A549 (cell line): ENCODE measurements around the gene ILK. TPM values are rescaled to one million over a fixed set of nuclear protein-coding genes. Genes with fewer than 3 reads are reported as not detected.
A peak's percentile ranks its signal among the peaks of the same experiment; 100 is the strongest.

Experiments
- ATAC-seq, 2 experiments: fragments of 200-7000 bp in 1 of 2; fragments of >200 bp in 1 of 2; cut with Nextera tagmentation in 1 of 2; cut with Tn5 transposase in 1 of 2; 3 replicates each; pipeline versions ENCODE4 v1.8.0 to v1.9.1; 2018 to 2020; ENCODE audit warnings: mild to moderate bottlenecking in 1 of 2, moderate library complexity in 1 of 2
- CTCF ChIA-PET: fragments of 300-600 bp; sonication (Branson Sonifier 250); formaldehyde crosslinking; extraction: SDS; loops from one replicate; lab custom pipeline; 2021; ENCODE audit warnings: antibody characterized with exemption, inconsistent platforms; lab: Yijun Ruan, JAX
- POLR2A ChIA-PET: fragments of 350-600 bp; formaldehyde crosslinking; extraction: SDS; loops from one replicate; lab custom pipeline; 2021; ENCODE audit warnings: antibody characterized with exemption, inconsistent platforms; lab: Yijun Ruan, JAX
- DNase-seq, 2 experiments: peaks; one replicate each; pipeline versions ENCODE4 v3.0.0 to v3.0.0-alpha.2; 2011 to 2016; ENCODE audit warnings: low read depth in 1 of 2, low spot score in 1 of 2
- FAIRE-seq: peaks from 2 replicates; lab custom pipeline; 2011; peaks lifted over from hg19 to GRCh38; lab: Jason Lieb, UNC
- H3K27ac ChIP-seq, 2 experiments: fragments of >200 bp; sonication (Bioruptor Twin); formaldehyde crosslinking; 3 replicates each; pipeline ENCODE4 v1.5.1; 2016 to 2017
- H3K4me1 ChIP-seq: fragments of >200 bp; sonication (Bioruptor Twin); formaldehyde crosslinking; 3 replicates; pipeline ENCODE4 v1.6.1; 2016
- H3K4me2 ChIP-seq: fragments of >200 bp; sonication (Bioruptor Twin); formaldehyde crosslinking; 3 replicates; pipeline ENCODE4 v1.6.1; 2016
- H3K4me3 ChIP-seq: fragments of >200 bp; sonication (Bioruptor Twin); formaldehyde crosslinking; 3 replicates; pipeline ENCODE4 v1.5.1; 2016
- H3K9me3 ChIP-seq: fragments of >200 bp; sonication (Bioruptor Twin); formaldehyde crosslinking; 3 replicates; pipeline ENCODE4 v1.6.1; 2016
- CBX2 ChIP-seq: fragments of 200-600 bp; sonication (generic); IDR thresholded peaks from 2 replicates; pipeline ENCODE4 v1.6.1; 2016; ENCODE audit warnings: low read depth, mild to moderate bottlenecking, borderline replicate concordance
- CHD2 ChIP-seq: fragments of 150-350 bp; IDR thresholded peaks from 2 replicates; pipeline ENCODE4 v1.6.1; 2014; ENCODE audit warnings: low read length; ENCODE audit not compliant: partially characterized antibody
- CHD4 ChIP-seq: fragments of 200-600 bp; sonication (generic); IDR thresholded peaks from 2 replicates; pipeline ENCODE4 v1.6.1; 2016; ENCODE audit warnings: antibody characterized with exemption, mild to moderate bottlenecking, borderline replicate concordance
- EHF ChIP-seq: fragments of 250-450 bp; sonication (Bioruptor Pico); IDR thresholded peaks from 2 replicates; pipeline ENCODE4 v1.5.0; 2020; ENCODE audit warnings: mild to moderate bottlenecking
- FOSB ChIP-seq: fragments of 250-450 bp; sonication (Bioruptor Pico); IDR thresholded peaks from 2 replicates; pipeline ENCODE4 v1.5.0; 2020; ENCODE audit warnings: mild to moderate bottlenecking, moderate library complexity
- FOSL2 ChIP-seq, 2 experiments: fragments of 450-650 bp in 1 of 2; fragments of >200 bp in 1 of 2; sonication (Bioruptor Twin) in 1 of 2; formaldehyde crosslinking; IDR thresholded peaks; 2 replicates each; pipeline versions ENCODE4 v1.5.0 to v1.6.1; 2016 to 2020; ENCODE audit warnings: mild to moderate bottlenecking in 1 of 2, moderate library complexity in 1 of 2
- FOXS1 ChIP-seq: fragments of 250-450 bp; sonication (Bioruptor Pico); IDR thresholded peaks from 2 replicates; pipeline ENCODE4 v1.5.0; 2020; ENCODE audit warnings: mild to moderate bottlenecking, moderate library complexity
- HOXB13 ChIP-seq: fragments of 250-450 bp; sonication (Bioruptor Pico); IDR thresholded peaks from 2 replicates; pipeline ENCODE4 v1.5.0; 2020; ENCODE audit warnings: low read depth, mild to moderate bottlenecking, moderate library complexity
- HOXB5 ChIP-seq: fragments of 250-450 bp; sonication (Bioruptor Pico); IDR thresholded peaks from 2 replicates; pipeline ENCODE4 v1.5.0; 2020; ENCODE audit warnings: mild to moderate bottlenecking, moderate library complexity
- JUN ChIP-seq, 2 experiments: fragments of >200 bp; sonication (Bioruptor Twin); formaldehyde crosslinking; IDR thresholded peaks; 2 replicates in 1 of 2; 3 replicates in 1 of 2; pipeline ENCODE4 v1.6.1; 2016 to 2017
- KDM1A ChIP-seq: fragments of 200-600 bp; sonication (generic); IDR thresholded peaks from 2 replicates; pipeline ENCODE4 v1.6.1; 2016; ENCODE audit warnings: low read depth, mild to moderate bottlenecking
- MAZ ChIP-seq: fragments of 150-350 bp; IDR thresholded peaks from 2 replicates; pipeline ENCODE4 v1.6.1; 2014; ENCODE audit warnings: antibody characterized with exemption, low read depth, low read length, borderline replicate concordance
- NPAS2 ChIP-seq: fragments of 250-450 bp; sonication (Bioruptor Pico); IDR thresholded peaks from 2 replicates; pipeline ENCODE4 v1.8.0; 2022; ENCODE audit warnings: mild to moderate bottlenecking, moderate library complexity, borderline replicate concordance
- NR3C1 ChIP-seq: fragments of >200 bp; sonication (Bioruptor Twin); formaldehyde crosslinking; IDR thresholded peaks from 3 replicates; pipeline ENCODE4 v1.6.1; 2017
- POLR2A ChIP-seq: IDR thresholded peaks from 2 replicates; pipeline ENCODE4 v1.6.1; 2012; ENCODE audit warnings: mild to moderate bottlenecking, low read length
- ZC3H11A ChIP-seq: fragments of 450-650 bp; IDR thresholded peaks from 2 replicates; pipeline ENCODE4 v1.6.1; 2014; ENCODE audit warnings: antibody characterized with exemption, mild to moderate bottlenecking
- polyA plus RNA-seq, 4 experiments: library from polyadenylated mRNA; depleted of rRNA in 3 of 4; stranded (reverse); fragments of >200 nt; fragmentation: RNase III in 1 of 4; extraction: RNeasy Plus Mini Kit Qiagen cat#74134 plus additional on column Dnase treatment in 1 of 4; gene quantifications; 2 replicates in 3 of 4; 3 replicates in 1 of 4; pipeline ENCODE4 v1.2.3, GENCODE V29; 2011 to 2017
- TF ChIP-seq, protein P1 (sequence below): fragments of 150-350 bp; IDR thresholded peaks from 2 replicates; pipeline ENCODE4 v1.6.1; 2014; ENCODE audit warnings: low read depth, mild to moderate bottlenecking, low read length
- TF ChIP-seq, protein P2 (sequence below): fragments of 200-600 bp; sonication (generic); IDR thresholded peaks from 2 replicates; pipeline ENCODE4 v1.6.1; 2016; ENCODE audit warnings: antibody characterized with exemption, mild to moderate bottlenecking, moderate library complexity
- TF ChIP-seq, protein P3 (sequence below): fragments of 450-650 bp; IDR thresholded peaks from 2 replicates; pipeline ENCODE4 v1.6.1; 2014; ENCODE audit warnings: antibody characterized with exemption

The ILK gene
- polyA plus RNA-seq, 2 of the 4 experiments (the other 2 are of a cell fraction), result 108 to 109 TPM

DNA sequence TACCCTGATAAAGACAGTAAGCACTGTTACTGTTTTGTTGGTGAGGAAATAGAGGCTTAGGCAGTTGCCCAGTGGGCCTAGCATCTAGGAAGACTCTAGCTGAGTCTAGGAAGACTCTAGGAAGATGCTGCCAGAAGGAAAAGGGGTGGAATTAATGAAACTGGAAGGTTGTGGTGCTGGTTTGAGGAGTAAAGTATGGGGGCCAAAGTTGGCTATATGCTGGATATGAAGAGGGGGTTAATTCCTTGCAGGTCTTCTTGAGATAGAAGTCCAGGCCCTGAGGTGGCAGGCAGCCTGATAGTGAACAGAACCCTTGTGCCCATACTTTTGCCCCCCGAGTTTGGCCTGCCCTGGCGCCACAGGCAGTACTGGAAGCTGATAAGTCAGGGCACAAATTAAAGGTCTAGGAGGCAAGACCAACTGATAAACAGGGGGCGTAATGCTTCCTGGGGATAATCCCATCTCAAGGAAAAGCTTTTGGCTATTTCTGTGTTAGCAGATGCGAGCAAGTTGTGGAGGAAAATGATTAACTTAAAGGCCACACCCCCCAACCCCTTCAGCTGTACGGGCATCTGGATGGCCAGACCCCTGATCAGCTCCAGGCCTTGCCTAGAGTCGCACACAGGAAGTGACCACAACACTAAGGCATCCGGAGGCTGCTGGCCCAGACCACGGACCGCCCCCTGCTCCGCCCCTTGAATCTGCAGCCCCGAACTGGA is 3.1 kb downstream of the ILK start (continued):
- TF ChIP-seq FOXS1 (CRISPR knock-in tag), result no peak
- 0 out of 2 replicates have a peak, but pooled peaks have one; percentile 47 for TF ChIP-seq POLR2A
- no peak for TF ChIP-seq HOXB13 (CRISPR knock-in tag)
- no peak for TF ChIP-seq CHD2
- no peak for TF ChIP-seq CBX2
- TF ChIP-seq NPAS2 (CRISPR knock-in tag), result no peak
- TF ChIP-seq ZC3H11A, result no peak
- TF ChIP-seq, protein P1, sequence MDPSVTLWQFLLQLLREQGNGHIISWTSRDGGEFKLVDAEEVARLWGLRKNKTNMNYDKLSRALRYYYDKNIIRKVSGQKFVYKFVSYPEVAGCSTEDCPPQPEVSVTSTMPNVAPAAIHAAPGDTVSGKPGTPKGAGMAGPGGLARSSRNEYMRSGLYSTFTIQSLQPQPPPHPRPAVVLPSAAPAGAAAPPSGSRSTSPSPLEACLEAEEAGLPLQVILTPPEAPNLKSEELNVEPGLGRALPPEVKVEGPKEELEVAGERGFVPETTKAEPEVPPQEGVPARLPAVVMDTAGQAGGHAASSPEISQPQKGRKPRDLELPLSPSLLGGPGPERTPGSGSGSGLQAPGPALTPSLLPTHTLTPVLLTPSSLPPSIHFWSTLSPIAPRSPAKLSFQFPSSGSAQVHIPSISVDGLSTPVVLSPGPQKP, result no peak
- TF ChIP-seq KDM1A, result no peak
- no peak for TF ChIP-seq FOSL2 (IDR thresholded peaks at IDR 0.05)
- TF ChIP-seq FOSL2 (CRISPR knock-in tag; IDR thresholded peaks at IDR 0.05), result no peak
- no peak for TF ChIP-seq CHD4
- TF ChIP-seq, protein P2, sequence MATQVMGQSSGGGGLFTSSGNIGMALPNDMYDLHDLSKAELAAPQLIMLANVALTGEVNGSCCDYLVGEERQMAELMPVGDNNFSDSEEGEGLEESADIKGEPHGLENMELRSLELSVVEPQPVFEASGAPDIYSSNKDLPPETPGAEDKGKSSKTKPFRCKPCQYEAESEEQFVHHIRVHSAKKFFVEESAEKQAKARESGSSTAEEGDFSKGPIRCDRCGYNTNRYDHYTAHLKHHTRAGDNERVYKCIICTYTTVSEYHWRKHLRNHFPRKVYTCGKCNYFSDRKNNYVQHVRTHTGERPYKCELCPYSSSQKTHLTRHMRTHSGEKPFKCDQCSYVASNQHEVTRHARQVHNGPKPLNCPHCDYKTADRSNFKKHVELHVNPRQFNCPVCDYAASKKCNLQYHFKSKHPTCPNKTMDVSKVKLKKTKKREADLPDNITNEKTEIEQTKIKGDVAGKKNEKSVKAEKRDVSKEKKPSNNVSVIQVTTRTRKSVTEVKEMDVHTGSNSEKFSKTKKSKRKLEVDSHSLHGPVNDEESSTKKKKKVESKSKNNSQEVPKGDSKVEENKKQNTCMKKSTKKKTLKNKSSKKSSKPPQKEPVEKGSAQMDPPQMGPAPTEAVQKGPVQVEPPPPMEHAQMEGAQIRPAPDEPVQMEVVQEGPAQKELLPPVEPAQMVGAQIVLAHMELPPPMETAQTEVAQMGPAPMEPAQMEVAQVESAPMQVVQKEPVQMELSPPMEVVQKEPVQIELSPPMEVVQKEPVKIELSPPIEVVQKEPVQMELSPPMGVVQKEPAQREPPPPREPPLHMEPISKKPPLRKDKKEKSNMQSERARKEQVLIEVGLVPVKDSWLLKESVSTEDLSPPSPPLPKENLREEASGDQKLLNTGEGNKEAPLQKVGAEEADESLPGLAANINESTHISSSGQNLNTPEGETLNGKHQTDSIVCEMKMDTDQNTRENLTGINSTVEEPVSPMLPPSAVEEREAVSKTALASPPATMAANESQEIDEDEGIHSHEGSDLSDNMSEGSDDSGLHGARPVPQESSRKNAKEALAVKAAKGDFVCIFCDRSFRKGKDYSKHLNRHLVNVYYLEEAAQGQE, result no peak
- TF ChIP-seq EHF (CRISPR knock-in tag), result no peak
- no peak for TF ChIP-seq NR3C1
- TF ChIP-seq JUN (IDR thresholded peaks at IDR 0.05), result peak in 1 of 2 experiments; percentile 33; a peak in 1 of 5 replicates
- TF ChIP-seq MAZ, result no peak

DNA sequence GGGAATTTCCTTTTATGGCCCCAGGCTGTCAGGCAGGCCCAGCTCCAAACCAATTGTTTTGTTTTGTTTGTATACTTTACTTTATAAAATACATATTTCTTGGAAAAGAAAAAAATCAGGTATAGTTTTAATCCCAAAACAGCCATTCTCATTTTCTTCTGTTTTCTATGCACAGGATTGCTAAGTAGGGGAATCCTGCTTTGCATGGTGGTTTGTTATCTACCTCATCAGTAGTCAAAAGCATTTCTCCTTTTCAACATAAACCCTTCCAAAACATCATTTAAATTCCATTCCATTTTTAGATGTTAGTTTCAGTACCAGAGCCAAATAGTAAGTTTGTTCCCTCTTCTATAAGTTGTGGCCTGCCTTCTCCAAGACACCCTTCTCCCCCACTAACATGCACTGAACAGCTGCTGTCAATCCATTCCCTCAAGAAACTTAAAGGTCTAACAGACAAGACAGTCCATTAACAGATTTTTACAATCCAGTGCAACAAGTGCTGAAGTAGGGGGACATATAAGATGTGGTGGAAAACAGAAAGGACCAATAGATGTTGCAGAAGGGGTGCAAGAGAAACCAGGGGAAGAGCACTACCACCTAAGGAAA is 3.7 kb downstream of the ILK start:
- no peak overlapping the region for H3K4me3 ChIP-seq

More for the DNA sequence above, 3.7 kb downstream of the ILK start:
- POLR2A ChIA-PET, result interaction anchor here (1.5 to 2.5 kb wide), 3 partner anchors 12 to 126 kb away, joined by 3 to 11 read pairs (median 10); partner anchors contain the start of genes ARFIP2, MRPL17, TIMM10B and TPP1
- TF ChIP-seq KDM1A, result no peak
- TF ChIP-seq MAZ, result no peak
- TF ChIP-seq, protein P2, result no peak
- TF ChIP-seq, protein P3, sequence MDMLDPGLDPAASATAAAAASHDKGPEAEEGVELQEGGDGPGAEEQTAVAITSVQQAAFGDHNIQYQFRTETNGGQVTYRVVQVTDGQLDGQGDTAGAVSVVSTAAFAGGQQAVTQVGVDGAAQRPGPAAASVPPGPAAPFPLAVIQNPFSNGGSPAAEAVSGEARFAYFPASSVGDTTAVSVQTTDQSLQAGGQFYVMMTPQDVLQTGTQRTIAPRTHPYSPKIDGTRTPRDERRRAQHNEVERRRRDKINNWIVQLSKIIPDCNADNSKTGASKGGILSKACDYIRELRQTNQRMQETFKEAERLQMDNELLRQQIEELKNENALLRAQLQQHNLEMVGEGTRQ, result no peak
- TF ChIP-seq HOXB5 (CRISPR knock-in tag), result no peak
- peak; percentile 42; the same call in 1 of the 2 replicates for TF ChIP-seq FOSB (CRISPR knock-in tag)
- no peak for DNase-seq
- Histone ChIP-seq H3K27ac (peak overlapping the region; percentile 81 to 89; a peak in 5 of 6 replicates), H3K4me2 (peak overlapping the region; percentile 81), H3K4me1 (peaks cover 42% of the 10 kb centered on the region), H3K9me3 (no peaks in the 10 kb centered on the region)
- no peak for FAIRE-seq
- ATAC-seq, result no peak
- CTCF ChIA-PET, result interaction anchor here (0.7 to 3.3 kb wide), 4 partner anchors 11 to 76 kb away, joined by 3 to 10 read pairs (median 6); partner anchors contain the start of gene MRPL17
